ENCODE measurements around the gene ZNF618.

Gene ZNF618

DNA sequence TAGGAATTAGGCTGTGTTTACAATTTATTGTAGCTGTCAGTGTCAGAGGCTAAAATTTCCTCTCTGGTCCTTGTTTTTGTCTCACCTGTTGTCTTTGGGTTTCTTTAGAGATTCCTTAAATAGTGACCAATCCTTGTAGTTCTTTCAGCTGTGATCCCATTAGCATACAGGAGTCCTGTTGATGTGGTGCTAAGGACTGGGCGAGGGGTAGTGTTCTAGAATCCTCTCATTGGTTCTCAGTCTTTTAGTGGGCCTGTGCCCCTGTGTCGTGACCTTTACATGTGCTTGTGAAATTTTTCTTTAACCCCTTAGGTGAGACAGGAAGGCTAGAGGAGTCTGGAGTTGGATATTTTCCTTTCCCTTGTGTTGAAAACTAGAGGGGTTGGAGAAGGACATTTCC, 51.2 kb downstream of the ZNF618 start:
- Histone ChIP-seq H3K79me2 (ENCODE audit: insufficient read depth, low read length) (peaks cover 42% of the 10 kb centered on the region; the same call in 1 of the 2 replicates), H4K20me1 (ENCODE audit: insufficient read depth, low read length, poor library complexity, severe bottlenecking) (no peaks in the 10 kb centered on the region), H3K9me3 (ENCODE audit: insufficient read depth, low read depth, low read length) (peaks cover 16% of the 10 kb centered on the region), H3K9ac (ENCODE audit: low read depth, low read length, poor library complexity, severe bottlenecking) (no peak overlapping the region), H3K36me3 (ENCODE audit: insufficient read depth, low read length) (0 out of 2 replicates have a peak, but pooled peaks cover under 1% of the 10 kb centered on the region), H3K4me2 (ENCODE audit: low read depth, low read length, poor library complexity, severe bottlenecking) (no peak overlapping the region), H3K4me1 (ENCODE audit: insufficient read depth, low read length, poor library complexity, severe bottlenecking) (no peaks in the 10 kb centered on the region), H3K9me2 (replicated peaks; ENCODE audit: low read depth, low read length) (no peaks in the 10 kb centered on the region), H2AFZ (ENCODE audit: low read length) (no peak overlapping the region), H3K4me3 (ENCODE audit: low read length, poor library complexity, severe bottlenecking) (no peak overlapping the region), H3F3A (ENCODE audit: low read depth) (no peaks in the 10 kb centered on the region), H3K27me3 (ENCODE audit: insufficient read depth, low read length, poor library complexity, severe bottlenecking) (no peaks in the 10 kb centered on the region)
- no peak for TF ChIP-seq CTCF (conservative IDR thresholded peaks at IDR 0.05; ENCODE audit: low read length)
- TF ChIP-seq EZH2phosphoT487 (IDR thresholded peaks at IDR 0.05; ENCODE audit: borderline replicate concordance), result no peak

DNA sequence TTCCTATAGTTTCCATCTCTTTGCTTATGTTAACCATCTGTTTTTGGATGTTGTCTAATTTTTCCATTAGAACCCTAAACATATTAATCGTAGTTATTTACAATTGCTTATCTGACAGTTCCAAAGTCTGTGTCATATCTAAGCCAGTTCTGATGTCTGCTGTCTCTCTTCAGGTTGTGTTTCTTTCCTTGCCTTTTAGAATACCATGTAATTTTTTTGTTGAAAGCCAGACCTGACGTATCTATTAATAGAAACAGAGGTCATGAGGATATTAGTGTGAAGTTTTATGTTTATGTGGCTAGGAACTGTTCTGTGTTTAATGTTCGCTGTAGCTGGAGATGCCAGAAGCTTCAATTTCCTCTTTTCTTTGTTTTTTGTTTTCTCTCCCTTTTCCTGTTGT, 52.2 kb downstream of the ZNF618 start:
- H3K9ac ChIP-seq (ENCODE audit: low read depth, low read length, poor library complexity, severe bottlenecking), result no peak overlapping the region
- no peaks in the 10 kb centered on the region for H3K4me1 ChIP-seq (ENCODE audit: insufficient read depth, low read length, poor library complexity, severe bottlenecking)
- H3K36me3 ChIP-seq (ENCODE audit: insufficient read depth, low read length), result no peaks in the 10 kb centered on the region
- no peaks in the 10 kb centered on the region for H3K9me2 ChIP-seq (replicated peaks; ENCODE audit: low read depth, low read length)
- no peak overlapping the region for H3K4me3 ChIP-seq (ENCODE audit: low read length, poor library complexity, severe bottlenecking)
- no peak overlapping the region for H2AFZ ChIP-seq (ENCODE audit: low read length)
- H3K4me2 ChIP-seq (ENCODE audit: low read depth, low read length, poor library complexity, severe bottlenecking), result no peak overlapping the region
- peaks cover 16% of the 10 kb centered on the region for H3K9me3 ChIP-seq (ENCODE audit: insufficient read depth, low read depth, low read length)
- H4K20me1 ChIP-seq (ENCODE audit: insufficient read depth, low read length, poor library complexity, severe bottlenecking), result no peaks in the 10 kb centered on the region
- H3K27me3 ChIP-seq (ENCODE audit: insufficient read depth, low read length, poor library complexity, severe bottlenecking), result no peaks in the 10 kb centered on the region
- peaks cover 48% of the 10 kb centered on the region; the same call in 1 of the 2 replicates for H3K79me2 ChIP-seq (ENCODE audit: insufficient read depth, low read length)
- H3F3A ChIP-seq (ENCODE audit: low read depth), result no peaks in the 10 kb centered on the region
- TF ChIP-seq EZH2phosphoT487 (IDR thresholded peaks at IDR 0.05; ENCODE audit: borderline replicate concordance) (no peak), CTCF (conservative IDR thresholded peaks at IDR 0.05; ENCODE audit: low read length) (no peak)

GRCh38 chr9:113929634-113930389, 53.7 kb downstream of the ZNF618 start:
- Histone ChIP-seq H2AFZ (ENCODE audit: low read length) (no peak overlapping the region), H3F3A (ENCODE audit: low read depth) (no peaks in the 10 kb centered on the region), H3K9ac (ENCODE audit: low read depth, low read length, poor library complexity, severe bottlenecking) (no peak overlapping the region), H3K36me3 (ENCODE audit: insufficient read depth, low read length) (no peaks in the 10 kb centered on the region), H3K9me3 (ENCODE audit: insufficient read depth, low read depth, low read length) (peaks cover 16% of the 10 kb centered on the region), H3K4me1 (ENCODE audit: insufficient read depth, low read length, poor library complexity, severe bottlenecking) (no peaks in the 10 kb centered on the region), H3K9me2 (replicated peaks; ENCODE audit: low read depth, low read length) (no peaks in the 10 kb centered on the region), H3K27me3 (ENCODE audit: insufficient read depth, low read length, poor library complexity, severe bottlenecking) (no peaks in the 10 kb centered on the region), H3K4me3 (ENCODE audit: low read length, poor library complexity, severe bottlenecking) (no peak overlapping the region), H4K20me1 (ENCODE audit: insufficient read depth, low read length, poor library complexity, severe bottlenecking) (peaks cover 10% of the 10 kb centered on the region), H3K79me2 (ENCODE audit: insufficient read depth, low read length) (peaks cover 57% of the 10 kb centered on the region; the same call in 1 of the 2 replicates), H3K4me2 (ENCODE audit: low read depth, low read length, poor library complexity, severe bottlenecking) (no peak overlapping the region)
- no peak for TF ChIP-seq CTCF (conservative IDR thresholded peaks at IDR 0.05; ENCODE audit: low read length)
- TF ChIP-seq EZH2phosphoT487 (IDR thresholded peaks at IDR 0.05; ENCODE audit: borderline replicate concordance), result no peak
